ENCODE results near the gene STX16.

The STX16 gene

GRCh38 chr20:58655328-58656107 is 4.4 kb downstream of the STX16 start:
- DNase-seq = no peak

GRCh38 chr20:58656831-58657230 is 5.7 kb downstream of the STX16 start:
- no peak for DNase-seq

GRCh38 chr20:58657262-58657661 is 6.2 kb downstream of the STX16 start:
- no peak for DNase-seq

- DNase-seq = no peak
These were observed 6.9 kb downstream of the STX16 start for GRCh38 chr20:58657986-58658385.

- DNase-seq = no peak
These were observed 7.7 kb downstream of the STX16 start for GRCh38 chr20:58658760-58659159.

GRCh38 chr20:58659841-58660240 is 8.8 kb downstream of the STX16 start:
- DNase-seq = no peak

GRCh38 chr20:58660855-58661597 is 9.9 kb downstream of the STX16 start:
- DNase-seq = no peak

- DNase-seq = no peak
These were observed 10.8 kb downstream of the STX16 start for GRCh38 chr20:58661598-58662473.

GRCh38 chr20:58664331-58664730 is 13.2 kb downstream of the STX16 start:
- no peak for DNase-seq

GRCh38 chr20:58664883-58665282 is 13.8 kb downstream of the STX16 start:
- DNase-seq = no peak

GRCh38 chr20:58665606-58666005 is 14.5 kb downstream of the STX16 start:
- DNase-seq = no peak

GRCh38 chr20:58666702-58667101 is 15.6 kb downstream of the STX16 start:
- DNase-seq = no peak

- no peak for DNase-seq
These were observed 16.9 kb downstream of the STX16 start for GRCh38 chr20:58667975-58668374.

GRCh38 chr20:58668901-58669286 is 17.8 kb downstream of the STX16 start:
- DNase-seq = no peak

- DNase-seq = no peak
These were observed 18.4 kb downstream of the STX16 start for GRCh38 chr20:58669287-58670006.

- DNase-seq = no peak
These were observed 19.0 kb downstream of the STX16 start for GRCh38 chr20:58670102-58670501.

- no peak for DNase-seq
These were observed 19.6 kb downstream of the STX16 start for GRCh38 chr20:58670659-58671058.

GRCh38 chr20:58673119-58673518 is 22.0 kb downstream of the STX16 start:
- DNase-seq = no peak

- DNase-seq = no peak
These were observed 24.1 kb downstream of the STX16 start for GRCh38 chr20:58675146-58675584.

- no peak for DNase-seq
These were observed 24.6 kb downstream of the STX16 start for GRCh38 chr20:58675641-58676040.

- DNase-seq = no peak
These were observed 25.1 kb downstream of the STX16 start for GRCh38 chr20:58676161-58676560.

- DNase-seq = no peak
These were observed 26.1 kb downstream of the STX16 start for GRCh38 chr20:58677079-58677604.
